GM19099 (cell line): ENCODE results near the gene EXD3.

Experiments
- POLR2A ChIP-seq: IDR thresholded peaks from 3 replicates; pipeline ENCODE4 v1.6.1; 2011; ENCODE audit warnings: low read depth; ENCODE audit not compliant: insufficient read length; ENCODE audit errors: extremely low read depth

The EXD3 gene

GRCh38 chr9:137387891-137388560 lies 34.9 kb downstream of the EXD3 start:
- TF ChIP-seq POLR2A = no peak

- TF ChIP-seq POLR2A = no peak
Measured at GRCh38 chr9:137387114-137387890, 35.7 kb downstream of the EXD3 start.

- TF ChIP-seq POLR2A = no peak
Measured at GRCh38 chr9:137385061-137385655, 37.8 kb downstream of the EXD3 start.

GRCh38 chr9:137383784-137384756 lies 38.9 kb downstream of the EXD3 start:
- no peak for TF ChIP-seq POLR2A

GRCh38 chr9:137383081-137383783 lies 39.7 kb downstream of the EXD3 start:
- no peak for TF ChIP-seq POLR2A

GRCh38 chr9:137382444-137383080 lies 40.4 kb downstream of the EXD3 start:
- TF ChIP-seq POLR2A = no peak

- TF ChIP-seq POLR2A = no peak
Measured at GRCh38 chr9:137381501-137382443, 41.2 kb downstream of the EXD3 start.

GRCh38 chr9:137380606-137381005 lies 42.4 kb downstream of the EXD3 start:
- no peak for TF ChIP-seq POLR2A

- no peak for TF ChIP-seq POLR2A
Measured at GRCh38 chr9:137380171-137380570, 42.8 kb downstream of the EXD3 start.

GRCh38 chr9:137379761-137380161 lies 43.2 kb downstream of the EXD3 start:
- no peak for TF ChIP-seq POLR2A

- TF ChIP-seq POLR2A = no peak
Measured at GRCh38 chr9:137376386-137376785, 46.6 kb downstream of the EXD3 start.

GRCh38 chr9:137375321-137376058 lies 47.5 kb downstream of the EXD3 start:
- no peak for TF ChIP-seq POLR2A

- TF ChIP-seq POLR2A = no peak
Measured at GRCh38 chr9:137374131-137374845, 48.7 kb downstream of the EXD3 start.
